OCI-LY1 (cell line): ENCODE measurements around the gene TADA3.

Experiments used
- EZH2 ChIP-seq: fragments of 200-600 bp; sonication (generic), shearing (Covaris generic); IDR thresholded peaks from 2 replicates; pipeline ENCODE4 v1.8.0; 2017; ENCODE audit warnings: borderline replicate concordance, mixed run types, mild to moderate bottlenecking, antibody characterized with exemption, low read length, moderate library complexity, mixed read lengths
- TF ChIP-seq, protein P1 (sequence below): fragments of 200-600 bp; sonication (generic), shearing (Covaris generic); IDR thresholded peaks from 2 replicates; pipeline ENCODE4 v1.5.1; 2017; ENCODE audit warnings: mild to moderate bottlenecking, antibody characterized with exemption, low read length, moderate library complexity, mixed read lengths

- TF ChIP-seq, protein P1, sequence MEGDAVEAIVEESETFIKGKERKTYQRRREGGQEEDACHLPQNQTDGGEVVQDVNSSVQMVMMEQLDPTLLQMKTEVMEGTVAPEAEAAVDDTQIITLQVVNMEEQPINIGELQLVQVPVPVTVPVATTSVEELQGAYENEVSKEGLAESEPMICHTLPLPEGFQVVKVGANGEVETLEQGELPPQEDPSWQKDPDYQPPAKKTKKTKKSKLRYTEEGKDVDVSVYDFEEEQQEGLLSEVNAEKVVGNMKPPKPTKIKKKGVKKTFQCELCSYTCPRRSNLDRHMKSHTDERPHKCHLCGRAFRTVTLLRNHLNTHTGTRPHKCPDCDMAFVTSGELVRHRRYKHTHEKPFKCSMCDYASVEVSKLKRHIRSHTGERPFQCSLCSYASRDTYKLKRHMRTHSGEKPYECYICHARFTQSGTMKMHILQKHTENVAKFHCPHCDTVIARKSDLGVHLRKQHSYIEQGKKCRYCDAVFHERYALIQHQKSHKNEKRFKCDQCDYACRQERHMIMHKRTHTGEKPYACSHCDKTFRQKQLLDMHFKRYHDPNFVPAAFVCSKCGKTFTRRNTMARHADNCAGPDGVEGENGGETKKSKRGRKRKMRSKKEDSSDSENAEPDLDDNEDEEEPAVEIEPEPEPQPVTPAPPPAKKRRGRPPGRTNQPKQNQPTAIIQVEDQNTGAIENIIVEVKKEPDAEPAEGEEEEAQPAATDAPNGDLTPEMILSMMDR, result peak; percentile 85
- no peak for TF ChIP-seq EZH2
These were observed 5.2 kb downstream of the TADA3 start for GRCh38 chr3:9786825-9787669.
